DMS153 treated with DMSO at 0.1 percent for 48 hours (cell line): ENCODE data around the gene CFAP73.

Source experiments
- DNase-seq: peaks from one replicate; lab custom pipeline; 2025; ENCODE audit not compliant: unreplicated experiment; lab: John Stamatoyannopoulos, UW

Gene CFAP73

GRCh38 chr12:113208041-113208934 lies 58.8 kb downstream of the CFAP73 start:
- no peak for DNase-seq
